Measurements from ENCODE around the gene SH3GL3. TPM values are rescaled to one million over a fixed set of nuclear protein-coding genes. Genes with fewer than 3 reads are reported as not detected.

Gene SH3GL3, protein sequence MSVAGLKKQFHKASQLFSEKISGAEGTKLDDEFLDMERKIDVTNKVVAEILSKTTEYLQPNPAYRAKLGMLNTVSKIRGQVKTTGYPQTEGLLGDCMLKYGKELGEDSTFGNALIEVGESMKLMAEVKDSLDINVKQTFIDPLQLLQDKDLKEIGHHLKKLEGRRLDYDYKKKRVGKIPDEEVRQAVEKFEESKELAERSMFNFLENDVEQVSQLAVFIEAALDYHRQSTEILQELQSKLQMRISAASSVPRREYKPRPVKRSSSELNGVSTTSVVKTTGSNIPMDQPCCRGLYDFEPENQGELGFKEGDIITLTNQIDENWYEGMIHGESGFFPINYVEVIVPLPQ
- total RNA-seq (ENCODE audit: unreplicated experiment), result 2.8 TPM
- long read RNA-seq, transcript SH3GL3-202 (9 exons, 1,806 nt), result major isoform, 6 of 7 reads
- long read RNA-seq, partial matches to known transcripts, result 0 of 7 reads
- long read RNA-seq, other reads (novel, unspliced or antisense), result 0 of 7 reads

DNA sequence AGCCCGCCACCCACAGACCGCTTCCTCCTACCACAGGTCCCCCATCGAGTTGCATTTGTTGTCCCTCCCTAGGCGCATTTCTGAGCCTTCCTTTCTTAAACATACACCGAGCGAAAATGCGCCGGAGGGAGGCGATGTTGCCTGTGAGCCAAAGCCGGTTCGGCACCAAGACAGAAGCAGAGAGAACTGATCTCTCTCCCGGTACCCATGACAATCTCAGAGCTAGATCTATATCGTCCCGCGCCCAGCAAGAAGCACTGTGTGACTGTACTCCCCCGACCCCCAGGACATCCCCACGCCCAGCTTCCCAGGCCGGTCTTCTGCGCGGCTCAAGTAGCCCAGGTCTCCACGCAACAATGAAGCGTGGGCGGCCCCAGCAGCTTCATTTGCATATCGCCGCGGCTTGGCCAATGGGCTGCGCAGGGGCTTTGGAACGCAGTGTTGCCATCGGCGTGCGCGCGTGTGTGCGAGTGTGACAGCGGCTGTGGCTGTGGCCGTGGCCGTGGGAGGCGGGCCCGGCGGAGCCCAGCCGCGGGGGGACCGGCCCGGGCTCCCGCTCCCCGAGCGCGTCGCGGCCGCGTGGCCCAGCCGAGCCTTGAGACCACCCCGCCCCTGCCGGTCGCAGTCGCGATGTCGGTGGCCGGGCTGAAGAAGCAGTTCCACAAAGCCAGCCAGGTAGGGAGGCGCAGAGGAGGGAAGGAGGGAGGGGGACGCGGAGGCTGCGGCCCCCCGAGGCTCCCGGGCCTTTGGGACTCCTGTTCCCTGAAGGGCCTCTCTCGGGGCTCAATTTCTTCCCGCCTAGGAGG is at the start of gene SH3GL3:
Gene SH3GL3 (plus strand): TSS at position 438 of the 806 bp plus-strand sequence. CDS start 193 bp downstream, at position 631.
- no peaks in the 10 kb centered on the region for H3K36me3 Mint-ChIP-seq (ENCODE audit: unreplicated experiment)
- H3K27ac Mint-ChIP-seq (ENCODE audit: unreplicated experiment), result peak within 1 kb of the TSS; percentile 82
- peaks cover 1% of the 10 kb centered on the region for H3K4me1 Mint-ChIP-seq (ENCODE audit: low read depth, unreplicated experiment)
- peaks cover 7% of the 10 kb centered on the region for H3K9me3 Mint-ChIP-seq (ENCODE audit: unreplicated experiment)
- peaks cover 7% of the 10 kb centered on the region for H3K27me3 Mint-ChIP-seq (ENCODE audit: unreplicated experiment)
- H3K4me3 Mint-ChIP-seq (ENCODE audit: unreplicated experiment), result peak within 1 kb of the TSS; percentile 97
- TF ChIP-seq, protein P1, sequence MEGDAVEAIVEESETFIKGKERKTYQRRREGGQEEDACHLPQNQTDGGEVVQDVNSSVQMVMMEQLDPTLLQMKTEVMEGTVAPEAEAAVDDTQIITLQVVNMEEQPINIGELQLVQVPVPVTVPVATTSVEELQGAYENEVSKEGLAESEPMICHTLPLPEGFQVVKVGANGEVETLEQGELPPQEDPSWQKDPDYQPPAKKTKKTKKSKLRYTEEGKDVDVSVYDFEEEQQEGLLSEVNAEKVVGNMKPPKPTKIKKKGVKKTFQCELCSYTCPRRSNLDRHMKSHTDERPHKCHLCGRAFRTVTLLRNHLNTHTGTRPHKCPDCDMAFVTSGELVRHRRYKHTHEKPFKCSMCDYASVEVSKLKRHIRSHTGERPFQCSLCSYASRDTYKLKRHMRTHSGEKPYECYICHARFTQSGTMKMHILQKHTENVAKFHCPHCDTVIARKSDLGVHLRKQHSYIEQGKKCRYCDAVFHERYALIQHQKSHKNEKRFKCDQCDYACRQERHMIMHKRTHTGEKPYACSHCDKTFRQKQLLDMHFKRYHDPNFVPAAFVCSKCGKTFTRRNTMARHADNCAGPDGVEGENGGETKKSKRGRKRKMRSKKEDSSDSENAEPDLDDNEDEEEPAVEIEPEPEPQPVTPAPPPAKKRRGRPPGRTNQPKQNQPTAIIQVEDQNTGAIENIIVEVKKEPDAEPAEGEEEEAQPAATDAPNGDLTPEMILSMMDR (IDR thresholded peaks at IDR 0.05; ENCODE audit: partially characterized antibody, unreplicated experiment), result no peak
- DNase-seq, result peak; percentile 86

DNA sequence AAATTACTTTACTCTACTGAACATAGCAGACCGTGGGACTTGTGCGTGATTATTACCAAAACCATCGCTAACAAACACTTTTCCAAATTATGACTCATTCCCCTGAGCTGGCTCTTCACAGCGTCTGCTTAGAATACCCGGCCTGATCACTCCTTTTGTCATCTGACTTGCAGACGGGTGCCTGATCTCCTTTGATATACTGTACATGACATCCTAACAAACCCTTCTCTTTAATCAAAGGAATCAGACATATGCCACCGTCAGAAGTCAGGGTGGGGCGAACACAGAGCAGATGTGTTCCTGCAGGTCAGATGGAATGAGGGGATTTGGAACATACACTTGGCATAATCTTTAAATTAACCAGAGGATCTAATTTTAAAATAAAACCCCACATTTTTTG is 48.5 kb upstream of the SH3GL3 start:
- Mint-ChIP-seq H3K9me3 (ENCODE audit: unreplicated experiment) (no peaks in the 10 kb centered on the region), H3K4me1 (ENCODE audit: low read depth, unreplicated experiment) (peaks cover 5% of the 10 kb centered on the region), H3K36me3 (ENCODE audit: unreplicated experiment) (no peaks in the 10 kb centered on the region), H3K27me3 (ENCODE audit: unreplicated experiment) (peaks cover 2% of the 10 kb centered on the region), H3K4me3 (ENCODE audit: unreplicated experiment) (no peak overlapping the region), H3K27ac (ENCODE audit: unreplicated experiment) (no peak overlapping the region)
- DNase-seq, result no peak
- TF ChIP-seq, protein P1 (IDR thresholded peaks at IDR 0.05; ENCODE audit: partially characterized antibody, unreplicated experiment), result no peak

DNA sequence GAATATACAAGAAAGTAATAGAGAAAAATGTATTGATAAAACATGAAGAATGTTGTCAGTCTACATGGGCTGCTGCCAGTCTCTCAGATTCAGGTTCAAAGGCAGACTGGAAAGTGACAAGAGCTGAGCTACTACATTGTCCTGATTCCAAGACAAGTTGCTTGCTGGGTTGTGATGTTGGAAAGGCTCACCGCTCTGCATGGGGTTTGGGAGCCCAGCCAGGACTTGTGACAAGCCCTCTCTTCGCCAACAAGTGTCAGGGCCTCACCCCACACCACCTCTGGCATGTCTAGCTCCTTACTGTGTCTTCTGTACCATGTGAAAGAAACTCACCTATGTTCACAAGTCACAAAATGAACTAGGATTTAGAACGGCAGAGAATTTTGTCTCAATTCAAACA is 43.0 kb upstream of the SH3GL3 start:
- Mint-ChIP-seq H3K4me3 (ENCODE audit: unreplicated experiment) (no peak overlapping the region), H3K36me3 (ENCODE audit: unreplicated experiment) (no peaks in the 10 kb centered on the region), H3K9me3 (ENCODE audit: unreplicated experiment) (no peaks in the 10 kb centered on the region), H3K27me3 (ENCODE audit: unreplicated experiment) (peaks cover 5% of the 10 kb centered on the region), H3K4me1 (ENCODE audit: low read depth, unreplicated experiment) (no peaks in the 10 kb centered on the region), H3K27ac (ENCODE audit: unreplicated experiment) (no peak overlapping the region)
- DNase-seq, result no peak
- TF ChIP-seq, protein P1 (IDR thresholded peaks at IDR 0.05; ENCODE audit: partially characterized antibody, unreplicated experiment), result no peak

DNA sequence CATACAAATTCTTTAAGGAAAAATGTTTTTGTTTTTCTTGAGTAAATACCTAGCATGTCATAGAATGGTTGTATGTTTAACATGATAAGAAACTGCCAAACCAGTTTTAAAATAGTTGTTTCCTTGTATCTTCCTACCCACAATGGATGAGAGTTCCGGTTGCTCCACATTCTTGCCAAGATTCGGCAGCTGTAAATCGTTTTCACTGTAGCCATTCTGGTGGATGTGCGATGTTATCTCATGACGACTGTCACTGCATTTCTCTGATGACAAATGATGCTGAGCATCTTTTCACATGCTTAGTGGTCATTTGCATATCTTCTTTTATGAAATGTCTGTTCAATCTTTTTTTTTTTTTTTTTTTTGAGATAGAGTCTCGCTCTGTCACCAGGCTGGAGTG is 36.6 kb upstream of the SH3GL3 start:
- Mint-ChIP-seq H3K4me3 (ENCODE audit: unreplicated experiment) (no peak overlapping the region), H3K27me3 (ENCODE audit: unreplicated experiment) (no peaks in the 10 kb centered on the region), H3K9me3 (ENCODE audit: unreplicated experiment) (no peaks in the 10 kb centered on the region), H3K27ac (ENCODE audit: unreplicated experiment) (no peak overlapping the region), H3K4me1 (ENCODE audit: low read depth, unreplicated experiment) (peaks cover 7% of the 10 kb centered on the region), H3K36me3 (ENCODE audit: unreplicated experiment) (peaks cover 2% of the 10 kb centered on the region)
- no peak for DNase-seq
- TF ChIP-seq, protein P1 (IDR thresholded peaks at IDR 0.05; ENCODE audit: partially characterized antibody, unreplicated experiment), result no peak

Measured in glutamatergic neuron (in vitro differentiated cells).